SH-SY5Y (cell line): ENCODE data around the gene PRDM16.

Experiments
- GATA2 ChIP-seq: IDR thresholded peaks from 2 replicates; pipeline ENCODE4 v1.6.1; 2011; ENCODE audit warnings: mild to moderate bottlenecking, low read depth, low read length
- GATA3 ChIP-seq: IDR thresholded peaks from 2 replicates; pipeline ENCODE4 v1.6.1; 2011; ENCODE audit warnings: low read depth, mild to moderate bottlenecking, low read length, moderate library complexity

PRDM16 gene

GRCh38 chr1:3336641-3337630 lies 267.9 kb downstream of the PRDM16 start:
- no peak for TF ChIP-seq GATA2
- no peak for TF ChIP-seq GATA3

GRCh38 chr1:3337798-3338724 lies 269.1 kb downstream of the PRDM16 start:
- TF ChIP-seq GATA2 (no peak), GATA3 (no peak)

- no peak for TF ChIP-seq GATA2
- TF ChIP-seq GATA3 = no peak
Observed at GRCh38 chr1:3338725-3339070, 269.7 kb downstream of the PRDM16 start.

- TF ChIP-seq GATA2 = no peak
- no peak for TF ChIP-seq GATA3
Observed at GRCh38 chr1:3339856-3340255, 270.9 kb downstream of the PRDM16 start.

- TF ChIP-seq GATA3 = no peak
- no peak for TF ChIP-seq GATA2
Observed at GRCh38 chr1:3340548-3341235, 271.7 kb downstream of the PRDM16 start.

- no peak for TF ChIP-seq GATA2
Observed at GRCh38 chr1:3341236-3341994, 272.4 kb downstream of the PRDM16 start.

GRCh38 chr1:3342960-3343359 lies 274.0 kb downstream of the PRDM16 start:
- no peak for TF ChIP-seq GATA2
- TF ChIP-seq GATA3 = no peak

GRCh38 chr1:3344395-3344794 lies 275.4 kb downstream of the PRDM16 start:
- no peak for TF ChIP-seq GATA3
- TF ChIP-seq GATA2 = no peak

- TF ChIP-seq GATA2 (no peak), GATA3 (no peak)
Observed at GRCh38 chr1:3345792-3346191, 276.8 kb downstream of the PRDM16 start.

GRCh38 chr1:3346478-3346877 lies 277.5 kb downstream of the PRDM16 start:
- no peak for TF ChIP-seq GATA2
- no peak for TF ChIP-seq GATA3

GRCh38 chr1:3347257-3348020 lies 278.4 kb downstream of the PRDM16 start:
- TF ChIP-seq GATA2 (no peak), GATA3 (no peak)

GRCh38 chr1:3348196-3348865 lies 279.3 kb downstream of the PRDM16 start:
- TF ChIP-seq GATA2 = no peak
- TF ChIP-seq GATA3 = no peak
